K562 (cell line): ENCODE results near the gene JPH2. TPM values are rescaled to one million over a fixed set of nuclear protein-coding genes. Genes with fewer than 3 reads are reported as not detected.

Experiments
- CEBPG ChIP-seq, 3 experiments: fragments of 200-800 bp in 1 of 3; sonication (Bioruptor generic) in 1 of 3; sonication (generic) in 1 of 3; formaldehyde crosslinking in 1 of 3; IDR thresholded peaks in 2 of 3; conservative IDR thresholded peaks in 1 of 3; 2 replicates each; pipeline versions ENCODE4 v1.6.1 to v1.8.0; 2016 to 2022; ENCODE audit warnings: missing compliant biosample characterization in 2 of 3, missing genetic modification characterization in 2 of 3, mild to moderate bottlenecking in 1 of 3, missing genetic modification reagents in 1 of 3
- CHCHD3 ChIP-seq: fragments of 250-450 bp; sonication (Bioruptor Pico); IDR thresholded peaks from 2 replicates; pipeline ENCODE4 v2.1.2; 2022; ENCODE audit warnings: mild to moderate bottlenecking
- HCFC1 ChIP-seq: IDR thresholded peaks from 2 replicates; pipeline ENCODE4 v1.6.1; 2012; ENCODE audit warnings: low read depth, low read length, improper control_type of control experiment
- KDM5B ChIP-seq: fragments of 200-600 bp; sonication (generic); IDR thresholded peaks from 2 replicates; pipeline ENCODE4 v1.6.1; 2012; ENCODE audit warnings: low read depth, mild to moderate bottlenecking, moderate library complexity, low read length, control low read depth, inconsistent platforms; ENCODE audit not compliant: insufficient replicate concordance
- NFXL1 ChIP-seq: fragments of 450-650 bp; formaldehyde crosslinking; IDR thresholded peaks from 2 replicates; pipeline ENCODE4 v1.4.0; 2021; ENCODE audit warnings: mild to moderate bottlenecking
- NR2C1 ChIP-seq, 2 experiments: fragments of 450-650 bp; IDR thresholded peaks; 2 replicates each; pipeline ENCODE4 v1.6.1; 2017; ENCODE audit warnings: mild to moderate bottlenecking in 2 of 2, antibody characterized with exemption in 1 of 2, inconsistent platforms in 1 of 2, missing compliant biosample characterization in 1 of 2, missing genetic modification characterization in 1 of 2
- POLR3G ChIP-seq: IDR thresholded peaks from 2 replicates; pipeline ENCODE4 v1.6.1; 2011; ENCODE audit not compliant: insufficient read length, insufficient replicate concordance; ENCODE audit errors: extremely low read depth
- RBM15 ChIP-seq: fragments of 200-400 bp; formaldehyde crosslinking; IDR thresholded peaks from 2 replicates; pipeline ENCODE4 v1.6.1; 2018; ENCODE audit warnings: mild to moderate bottlenecking, low read length, moderate library complexity; ENCODE audit not compliant: insufficient read depth
- RBM17 ChIP-seq: fragments of 200-400 bp; formaldehyde crosslinking; IDR thresholded peaks from 2 replicates; pipeline ENCODE4 v1.6.1; 2017; ENCODE audit warnings: low read depth, mild to moderate bottlenecking, low read length, borderline replicate concordance
- RFX1 ChIP-seq: fragments of 450-650 bp; IDR thresholded peaks from 2 replicates; pipeline ENCODE4 v1.6.1; 2016; ENCODE audit warnings: mild to moderate bottlenecking, moderate library complexity
- SIX5 ChIP-seq, 2 experiments: IDR thresholded peaks; 2 replicates each; pipeline ENCODE4 v1.6.1; 2011; ENCODE audit warnings: low read length in 2 of 2, borderline replicate concordance in 1 of 2, low read depth in 1 of 2, mild to moderate bottlenecking in 1 of 2, moderate library complexity in 1 of 2; ENCODE audit not compliant: insufficient read depth in 1 of 2
- SMARCC2 ChIP-seq: fragments of 450-650 bp; IDR thresholded peaks from 2 replicates; pipeline ENCODE4 v1.6.1; 2017; ENCODE audit warnings: antibody characterized with exemption, moderate library complexity, mild to moderate bottlenecking, low read depth
- SP2 ChIP-seq: IDR thresholded peaks from 2 replicates; pipeline ENCODE4 v1.6.1; 2011; ENCODE audit warnings: mild to moderate bottlenecking, low read depth, low read length, moderate library complexity; ENCODE audit not compliant: poor library complexity, severe bottlenecking; ENCODE audit errors: extremely low read depth
- SRSF3 ChIP-seq: fragments of 200-400 bp; formaldehyde crosslinking; IDR thresholded peaks from 2 replicates; pipeline ENCODE4 v1.6.1; 2016; ENCODE audit warnings: mild to moderate bottlenecking, low read length, moderate library complexity; ENCODE audit not compliant: insufficient read depth
- ZNF217 ChIP-seq: sonication (generic); formaldehyde crosslinking; IDR thresholded peaks from 2 replicates; pipeline ENCODE4 v1.8.0; 2022; ENCODE audit warnings: mild to moderate bottlenecking, missing genetic modification reagents
- ZNF707 ChIP-seq: fragments of 250-450 bp; sonication (Bioruptor Pico); conservative IDR thresholded peaks from 2 replicates; pipeline ENCODE4 v1.8.0; 2022; ENCODE audit warnings: inconsistent platforms, mild to moderate bottlenecking, moderate library complexity
- polyA plus RNA-seq, 8 experiments: library from polyadenylated mRNA; depleted of rRNA in 4 of 8; stranded (reverse) in 5 of 8; unstranded in 3 of 8; fragments of >200 nt; fragmentation: Nextera tagmentation in 2 of 8; fragmentation: Illumina TruSeq in 1 of 8; extraction: Ambion mirVana in 2 of 8; extraction: Trizol in 1 of 8; gene quantifications; 2 replicates each; pipeline versions ENCODE4 v1.2.1 to v1.2.3, GENCODE V29; 2011 to 2014; ENCODE audit warnings: inconsistent platforms in 1 of 8, missing spikeins in 1 of 8
- total RNA-seq, 7 experiments: library from RNA; depleted of rRNA in 6 of 7; stranded (reverse); fragments of >200 nt in 6 of 7; fragmentation: Illumina TruSeq in 2 of 7; extraction: Trizol in 2 of 7; gene quantifications; 2 replicates each; pipeline versions ENCODE4 v1.2.1 to v1.2.3, GENCODE V29; 2011 to 2021; ENCODE audit warnings: low replicate concordance in 1 of 7
- TF ChIP-seq, protein P1 (sequence below): sonication (generic); formaldehyde crosslinking; IDR thresholded peaks from 2 replicates; pipeline ENCODE4 v1.8.0; 2022; ENCODE audit warnings: missing genetic modification reagents, mild to moderate bottlenecking, borderline replicate concordance
- TF ChIP-seq, protein P2 (sequence below): sonication (generic); formaldehyde crosslinking; IDR thresholded peaks from 2 replicates; pipeline ENCODE4 v1.8.0; 2022; ENCODE audit warnings: missing genetic modification reagents, mild to moderate bottlenecking, borderline replicate concordance

Gene JPH2
- total and polyA plus RNA-seq, 9 of the 15 experiments (the other 6 are each of a cell fraction or from before 2014, with no cell fraction given) = not detected

DNA sequence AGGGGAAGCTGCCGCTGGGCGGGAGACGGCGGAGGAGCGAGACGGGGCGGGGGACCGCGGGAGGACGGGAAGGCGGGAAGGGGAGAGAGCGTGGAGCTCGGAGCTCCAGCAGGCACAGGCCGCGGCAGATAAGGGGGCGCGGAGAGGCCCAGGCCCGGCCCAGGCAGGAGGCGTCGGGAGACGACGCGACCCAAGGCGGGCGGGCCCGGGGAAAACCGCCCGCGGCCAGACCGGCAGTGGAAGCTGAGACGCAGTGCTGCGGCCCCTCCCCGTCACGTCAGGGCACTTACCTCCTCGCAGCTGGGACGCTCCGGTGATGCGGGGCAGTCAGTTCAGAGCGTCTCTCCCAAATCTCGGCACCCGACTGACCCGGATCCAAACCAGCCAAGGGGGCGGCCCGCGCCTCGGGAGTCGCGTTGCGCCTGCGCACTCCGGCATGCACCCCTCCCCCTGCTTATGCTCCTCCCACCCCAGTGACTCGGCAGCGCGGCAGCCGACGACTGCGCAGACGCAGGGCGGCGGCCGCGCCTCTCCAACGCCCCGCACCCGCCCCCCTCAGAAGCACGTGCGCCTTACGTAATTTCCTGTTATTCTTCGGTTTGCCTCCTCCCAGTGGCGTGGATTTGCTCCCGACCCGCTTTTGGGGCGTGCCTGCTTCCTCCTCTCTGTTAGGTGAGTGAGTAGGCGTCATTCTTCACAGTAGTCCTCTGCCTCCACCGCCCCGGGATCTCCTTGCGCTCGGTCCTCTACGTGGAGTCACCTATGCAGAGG lies 23.6 kb upstream of the JPH2 start, which contains the start of gene OSER1 (continued):
- TF ChIP-seq HCFC1 (peak; percentile 13; the same call in 1 of the 2 replicates), SRSF3 (no peak), CEBPG (CRISPR knock-in tag; IDR thresholded peaks at IDR 0.05) (peak; percentile 49; the same call in 1 of the 2 replicates), CEBPG (tag; conservative IDR thresholded peaks at IDR 0.05 in 1 of 2, IDR thresholded peaks at IDR 0.05 in 1 of 2) (peak in 1 of 2 experiments; percentile 18; a peak in 1 of 4 replicates), NFXL1 (CRISPR knock-in tag) (no peak), SMARCC2 (no peak), SP2 (no peak), NR2C1 (IDR thresholded peaks at IDR 0.05) (peak; percentile 96), NR2C1 (tag; IDR thresholded peaks at IDR 0.05) (peak; percentile 96), KDM5B (peak; percentile 82), ZNF217 (CRISPR knock-in tag) (no peak), CHCHD3 (no peak), RFX1 (no peak), RBM17 (no peak), POLR3G (no peak), ZNF707 (CRISPR knock-in tag) (no peak), RBM15 (no peak), SIX5 (IDR thresholded peaks at IDR 0.05; ENCODE audit: borderline replicate concordance in 1 of 2, insufficient read depth in 1 of 2, low read depth in 1 of 2, low read length in 2 of 2) (no peak)
- TF ChIP-seq, protein P1, sequence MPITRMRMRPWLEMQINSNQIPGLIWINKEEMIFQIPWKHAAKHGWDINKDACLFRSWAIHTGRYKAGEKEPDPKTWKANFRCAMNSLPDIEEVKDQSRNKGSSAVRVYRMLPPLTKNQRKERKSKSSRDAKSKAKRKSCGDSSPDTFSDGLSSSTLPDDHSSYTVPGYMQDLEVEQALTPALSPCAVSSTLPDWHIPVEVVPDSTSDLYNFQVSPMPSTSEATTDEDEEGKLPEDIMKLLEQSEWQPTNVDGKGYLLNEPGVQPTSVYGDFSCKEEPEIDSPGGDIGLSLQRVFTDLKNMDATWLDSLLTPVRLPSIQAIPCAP (CRISPR knock-in tag) = 0 out of 2 replicates have a peak, but pooled peaks have one; percentile 13
- TF ChIP-seq, protein P2, sequence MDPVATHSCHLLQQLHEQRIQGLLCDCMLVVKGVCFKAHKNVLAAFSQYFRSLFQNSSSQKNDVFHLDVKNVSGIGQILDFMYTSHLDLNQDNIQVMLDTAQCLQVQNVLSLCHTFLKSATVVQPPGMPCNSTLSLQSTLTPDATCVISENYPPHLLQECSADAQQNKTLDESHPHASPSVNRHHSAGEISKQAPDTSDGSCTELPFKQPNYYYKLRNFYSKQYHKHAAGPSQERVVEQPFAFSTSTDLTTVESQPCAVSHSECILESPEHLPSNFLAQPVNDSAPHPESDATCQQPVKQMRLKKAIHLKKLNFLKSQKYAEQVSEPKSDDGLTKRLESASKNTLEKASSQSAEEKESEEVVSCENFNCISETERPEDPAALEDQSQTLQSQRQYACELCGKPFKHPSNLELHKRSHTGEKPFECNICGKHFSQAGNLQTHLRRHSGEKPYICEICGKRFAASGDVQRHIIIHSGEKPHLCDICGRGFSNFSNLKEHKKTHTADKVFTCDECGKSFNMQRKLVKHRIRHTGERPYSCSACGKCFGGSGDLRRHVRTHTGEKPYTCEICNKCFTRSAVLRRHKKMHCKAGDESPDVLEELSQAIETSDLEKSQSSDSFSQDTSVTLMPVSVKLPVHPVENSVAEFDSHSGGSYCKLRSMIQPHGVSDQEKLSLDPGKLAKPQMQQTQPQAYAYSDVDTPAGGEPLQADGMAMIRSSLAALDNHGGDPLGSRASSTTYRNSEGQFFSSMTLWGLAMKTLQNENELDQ (CRISPR knock-in tag) = no peak
